HepG2 (cell line): Measurements from ENCODE around the gene EPN3. TPM values are rescaled to one million over a fixed set of nuclear protein-coding genes. Genes with fewer than 3 reads are reported as not detected.

Source experiments
- CREB1 ChIP-seq, 2 experiments: fragments of 450-650 bp in 1 of 2; IDR thresholded peaks; 2 replicates each; pipeline ENCODE4 v1.6.1; 2016 to 2017; ENCODE audit warnings: control low read depth in 1 of 2, mild to moderate bottlenecking in 1 of 2, missing compliant biosample characterization in 1 of 2, missing genetic modification characterization in 1 of 2
- ELF1 ChIP-seq: sonication (generic); formaldehyde crosslinking; IDR thresholded peaks from 2 replicates; pipeline ENCODE4 v1.4.0; 2020; ENCODE audit warnings: missing genetic modification reagents
- FOXK1 ChIP-seq: sonication (generic); formaldehyde crosslinking; IDR thresholded peaks from 2 replicates; pipeline ENCODE4 v1.4.0; 2020; ENCODE audit warnings: low read depth, missing genetic modification reagents, borderline replicate concordance
- HNRNPK ChIP-seq: fragments of 200-400 bp; formaldehyde crosslinking; IDR thresholded peaks from 2 replicates; pipeline ENCODE4 v1.6.1; 2018; ENCODE audit warnings: low read length, low read depth, moderate library complexity, mild to moderate bottlenecking; ENCODE audit not compliant: poor library complexity, severe bottlenecking
- KDM2A ChIP-seq: sonication (generic); formaldehyde crosslinking; IDR thresholded peaks from 2 replicates; pipeline ENCODE4 v1.4.0; 2020; ENCODE audit warnings: low read depth, missing genetic modification reagents, borderline replicate concordance
- KMT2B ChIP-seq: IDR thresholded peaks from 2 replicates; pipeline ENCODE4 v1.6.1; 2016; ENCODE audit warnings: missing genetic modification reagents, missing compliant biosample characterization
- NCOA5 ChIP-seq: sonication (generic); formaldehyde crosslinking; IDR thresholded peaks from 2 replicates; pipeline ENCODE4 v1.4.0; 2020; ENCODE audit warnings: missing genetic modification reagents
- PAWR ChIP-seq: sonication (generic); formaldehyde crosslinking; IDR thresholded peaks from 2 replicates; pipeline ENCODE4 v1.4.0; 2020; ENCODE audit warnings: missing genetic modification reagents, mild to moderate bottlenecking, borderline replicate concordance
- RBM39 ChIP-seq: fragments of 200-400 bp; formaldehyde crosslinking; IDR thresholded peaks from one replicate; pipeline ENCODE4 v1.6.1; 2018; ENCODE audit warnings: antibody characterized with exemption, mild to moderate bottlenecking, low read depth, low read length; ENCODE audit not compliant: poor library complexity, severe bottlenecking
- SP1 ChIP-seq, 2 experiments: fragments of 450-650 bp in 1 of 2; sonication (generic) in 1 of 2; formaldehyde crosslinking in 1 of 2; IDR thresholded peaks; 2 replicates each; pipeline versions ENCODE4 v1.4.0 to v1.6.1; 2016 to 2020; ENCODE audit warnings: missing genetic modification reagents in 1 of 2
- ZBTB38 ChIP-seq: sonication (generic); formaldehyde crosslinking; IDR thresholded peaks from 2 replicates; pipeline ENCODE4 v1.5.1; 2020; ENCODE audit warnings: mild to moderate bottlenecking, missing genetic modification reagents
- ZMAT3 ChIP-seq: sonication (generic); formaldehyde crosslinking; conservative IDR thresholded peaks from 2 replicates; pipeline ENCODE4 v1.7.0; 2021; ENCODE audit warnings: missing genetic modification reagents
- ZNF253 ChIP-seq: sonication (generic); formaldehyde crosslinking; IDR thresholded peaks from 2 replicates; pipeline ENCODE4 v1.8.0; 2022; ENCODE audit warnings: mild to moderate bottlenecking, missing genetic modification reagents, borderline replicate concordance
- ZNF256 ChIP-seq: sonication (generic); formaldehyde crosslinking; conservative IDR thresholded peaks from 2 replicates; pipeline ENCODE4 v1.4.0; 2020; ENCODE audit warnings: missing genetic modification reagents
- ZNF318 ChIP-seq: sonication (generic); formaldehyde crosslinking; IDR thresholded peaks from 2 replicates; pipeline ENCODE4 v1.4.0; 2020; ENCODE audit warnings: mild to moderate bottlenecking, missing genetic modification reagents
- ZNF468 ChIP-seq: sonication (generic); formaldehyde crosslinking; IDR thresholded peaks from 2 replicates; pipeline ENCODE4 v1.8.0; 2022; ENCODE audit warnings: mild to moderate bottlenecking, moderate library complexity, missing genetic modification reagents
- ZNF552 ChIP-seq: sonication (generic); formaldehyde crosslinking; IDR thresholded peaks from 2 replicates; pipeline ENCODE4 v1.9.0; 2022; ENCODE audit warnings: missing genetic modification reagents, mild to moderate bottlenecking, borderline replicate concordance
- ZNF589 ChIP-seq: sonication (generic); formaldehyde crosslinking; conservative IDR thresholded peaks from 2 replicates; pipeline ENCODE4 v1.8.0; 2022; ENCODE audit warnings: mild to moderate bottlenecking, moderate library complexity, missing genetic modification reagents
- ZNF607 ChIP-seq: sonication (generic); formaldehyde crosslinking; IDR thresholded peaks from 2 replicates; pipeline ENCODE4 v1.5.1; 2020; ENCODE audit warnings: missing genetic modification reagents, mild to moderate bottlenecking, borderline replicate concordance
- polyA plus RNA-seq, 8 experiments: library from polyadenylated mRNA; depleted of rRNA in 3 of 8; stranded (reverse) in 7 of 8; unstranded in 1 of 8; fragments of >200 nt; fragmentation: Illumina TruSeq in 4 of 8; extraction: Trizol in 4 of 8; gene quantifications; 2 replicates each; pipeline versions ENCODE4 v1.2.1 to v1.2.3, GENCODE V29; 2011 to 2016; ENCODE audit warnings: low read depth in 4 of 8, missing spikeins in 1 of 8, mixed read lengths in 1 of 8; ENCODE audit not compliant: insufficient read depth in 1 of 8
- total RNA-seq, 5 experiments: library from RNA; depleted of rRNA; stranded (reverse); fragments of >200 nt; fragmentation: Illumina TruSeq; extraction: Trizol; gene quantifications; 2 replicates each; pipeline ENCODE4 v1.2.3, GENCODE V29; 2016; ENCODE audit warnings: low read depth in 1 of 5
- TF ChIP-seq, protein P1 (sequence below): sonication (generic); formaldehyde crosslinking; IDR thresholded peaks from 2 replicates; pipeline ENCODE4 v1.4.0; 2020; ENCODE audit warnings: missing genetic modification reagents

EPN3 gene
- total and polyA plus RNA-seq, 2 of the 13 experiments (the other 11 are each of a cell fraction or from before 2014, with no cell fraction given) = 0.11 to 0.95 TPM

- TF ChIP-seq ZNF552 (no peak), ZNF607 (CRISPR knock-in tag) (no peak), RBM39 (peak; percentile 32), CREB1 (IDR thresholded peaks at IDR 0.05) (no peak), CREB1 (CRISPR knock-in tag; IDR thresholded peaks at IDR 0.05) (no peak), ZNF253 (CRISPR knock-in tag) (no peak), HNRNPK (peak; percentile 94), ZBTB38 (0 out of 2 replicates have a peak, but pooled peaks have one; percentile 26), PAWR (CRISPR knock-in tag) (no peak), ELF1 (CRISPR knock-in tag) (no peak), ZNF256 (CRISPR knock-in tag) (no peak), ZNF589 (no peak), NCOA5 (CRISPR knock-in tag) (no peak), SP1 (IDR thresholded peaks at IDR 0.05) (no peak), SP1 (CRISPR knock-in tag; IDR thresholded peaks at IDR 0.05) (peak; percentile 65), ZMAT3 (CRISPR knock-in tag) (0 out of 2 replicates have a peak, but pooled peaks have one; percentile 35), FOXK1 (CRISPR knock-in tag) (no peak), KMT2B (CRISPR knock-in tag) (no peak), ZNF468 (CRISPR knock-in tag) (no peak), ZNF318 (CRISPR knock-in tag) (no peak), KDM2A (CRISPR knock-in tag) (no peak)
- TF ChIP-seq, protein P1, sequence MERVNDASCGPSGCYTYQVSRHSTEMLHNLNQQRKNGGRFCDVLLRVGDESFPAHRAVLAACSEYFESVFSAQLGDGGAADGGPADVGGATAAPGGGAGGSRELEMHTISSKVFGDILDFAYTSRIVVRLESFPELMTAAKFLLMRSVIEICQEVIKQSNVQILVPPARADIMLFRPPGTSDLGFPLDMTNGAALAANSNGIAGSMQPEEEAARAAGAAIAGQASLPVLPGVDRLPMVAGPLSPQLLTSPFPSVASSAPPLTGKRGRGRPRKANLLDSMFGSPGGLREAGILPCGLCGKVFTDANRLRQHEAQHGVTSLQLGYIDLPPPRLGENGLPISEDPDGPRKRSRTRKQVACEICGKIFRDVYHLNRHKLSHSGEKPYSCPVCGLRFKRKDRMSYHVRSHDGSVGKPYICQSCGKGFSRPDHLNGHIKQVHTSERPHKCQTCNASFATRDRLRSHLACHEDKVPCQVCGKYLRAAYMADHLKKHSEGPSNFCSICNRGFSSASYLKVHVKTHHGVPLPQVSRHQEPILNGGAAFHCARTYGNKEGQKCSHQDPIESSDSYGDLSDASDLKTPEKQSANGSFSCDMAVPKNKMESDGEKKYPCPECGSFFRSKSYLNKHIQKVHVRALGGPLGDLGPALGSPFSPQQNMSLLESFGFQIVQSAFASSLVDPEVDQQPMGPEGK (CRISPR knock-in tag) = no peak
Observed at GRCh38 chr17:50560185-50560824, 27.8 kb downstream of the EPN3 start, which contains the start of gene CACNA1G (continued).
